Eye (tissue), 1 donor: Measurements from ENCODE around the gene SLC41A3.
"Not testable (repeated sequence)": the region's sequence is repeated elsewhere in the genome, so short reads cannot be mapped to it uniquely, and the experiment has no call there.

Experiments
- DNase-seq: peaks from one replicate; pipeline ENCODE4 v3.0.0-alpha.2; 2015

SLC41A3 gene

DNA sequence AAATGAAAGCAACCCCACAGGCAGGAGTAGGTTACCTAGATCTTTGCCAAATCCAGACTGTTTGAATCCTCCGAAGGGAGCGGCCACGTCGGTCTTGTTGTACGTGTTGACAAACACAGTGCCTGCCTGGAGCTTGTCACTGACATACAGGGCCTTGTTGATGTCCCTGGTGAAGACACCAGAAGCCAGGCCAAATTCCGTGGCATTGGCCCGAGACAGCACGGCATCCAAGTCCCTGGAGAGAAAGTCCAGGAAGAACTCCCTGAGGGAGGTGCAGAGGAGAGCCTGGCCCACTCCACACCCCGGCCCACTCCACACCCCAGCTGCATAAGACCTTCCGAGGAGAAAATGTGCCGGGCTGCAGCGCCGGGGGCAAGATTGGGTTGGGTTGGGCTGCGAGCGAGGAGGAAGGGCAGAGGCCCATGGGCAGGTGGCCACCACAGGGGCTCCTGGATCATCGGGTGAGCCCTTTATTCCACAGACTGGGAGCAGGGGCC is 21.8 kb upstream of the SLC41A3 start:
- DNase-seq, result no peak

DNA sequence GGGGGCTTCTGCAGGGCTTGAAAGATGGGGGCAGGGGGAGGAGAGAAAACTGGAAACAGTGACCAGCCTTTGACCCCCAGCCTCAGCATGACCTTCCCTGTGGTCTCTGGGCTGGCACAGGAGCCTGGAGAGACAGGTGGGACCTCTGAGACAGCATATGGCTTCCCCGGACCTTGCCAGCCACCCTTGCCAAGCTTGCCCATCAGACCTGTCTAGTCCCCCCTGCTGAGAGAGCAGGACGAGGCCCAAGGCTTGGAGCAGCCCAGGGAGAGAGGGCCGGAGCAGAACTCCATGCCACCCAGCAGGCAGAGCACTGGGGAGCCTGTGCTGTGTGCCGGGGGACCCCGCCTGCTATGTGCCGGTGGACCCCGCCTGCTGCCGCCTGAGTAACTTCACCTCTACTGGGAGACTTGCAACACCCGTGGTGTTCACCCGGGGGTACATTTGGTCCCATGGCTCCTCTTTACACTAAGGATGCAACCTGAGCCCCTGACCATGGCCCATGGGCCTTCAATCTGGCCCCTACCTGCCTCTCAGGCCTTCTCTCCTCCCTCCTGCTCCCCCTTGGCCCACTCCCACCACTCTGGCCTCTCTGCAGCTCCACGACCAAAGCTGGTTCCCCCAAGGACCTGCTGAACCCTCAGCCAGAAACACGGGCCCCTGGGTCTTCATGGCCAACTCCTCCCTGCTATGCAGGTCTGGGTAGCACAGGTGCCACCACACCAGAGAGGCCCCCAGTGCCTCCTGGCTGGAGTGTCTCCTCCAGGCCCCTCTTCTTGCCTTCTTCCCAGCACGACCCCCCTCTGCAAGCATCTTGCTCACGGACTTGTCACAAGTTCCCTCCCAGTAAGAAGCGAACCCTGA is 21.1 kb upstream of the SLC41A3 start:
- no peak for DNase-seq

DNA sequence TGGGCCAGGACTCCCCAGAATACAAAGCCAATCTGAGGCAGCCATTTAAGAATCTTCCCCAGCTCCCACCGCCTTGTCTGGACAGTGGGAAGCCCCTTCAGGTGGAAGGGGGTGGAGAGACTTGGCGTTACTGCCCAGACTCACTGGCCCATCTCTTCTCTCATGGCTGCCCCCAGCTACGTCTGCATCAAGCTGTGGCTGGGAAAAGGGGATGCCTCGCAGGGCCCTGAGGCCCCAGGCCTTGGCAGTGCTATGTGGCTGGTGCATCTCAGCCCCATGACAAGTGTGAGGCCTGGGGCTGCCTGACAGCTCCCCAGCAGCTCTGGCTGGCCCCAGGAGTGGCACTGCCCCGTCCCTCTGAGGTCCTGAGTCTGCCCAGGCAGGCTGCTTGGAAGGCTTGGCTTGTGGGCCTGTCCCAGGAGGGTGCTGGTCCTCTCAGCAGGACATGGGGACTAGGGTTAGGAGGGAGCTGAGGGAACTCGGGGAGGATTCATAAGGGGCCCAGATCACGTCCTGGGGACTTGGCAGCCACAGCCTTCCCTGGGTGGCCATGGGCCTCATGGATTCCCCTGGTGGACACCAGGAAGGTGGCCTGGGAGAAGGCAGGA is 20.2 kb upstream of the SLC41A3 start:
- no peak for DNase-seq

DNA sequence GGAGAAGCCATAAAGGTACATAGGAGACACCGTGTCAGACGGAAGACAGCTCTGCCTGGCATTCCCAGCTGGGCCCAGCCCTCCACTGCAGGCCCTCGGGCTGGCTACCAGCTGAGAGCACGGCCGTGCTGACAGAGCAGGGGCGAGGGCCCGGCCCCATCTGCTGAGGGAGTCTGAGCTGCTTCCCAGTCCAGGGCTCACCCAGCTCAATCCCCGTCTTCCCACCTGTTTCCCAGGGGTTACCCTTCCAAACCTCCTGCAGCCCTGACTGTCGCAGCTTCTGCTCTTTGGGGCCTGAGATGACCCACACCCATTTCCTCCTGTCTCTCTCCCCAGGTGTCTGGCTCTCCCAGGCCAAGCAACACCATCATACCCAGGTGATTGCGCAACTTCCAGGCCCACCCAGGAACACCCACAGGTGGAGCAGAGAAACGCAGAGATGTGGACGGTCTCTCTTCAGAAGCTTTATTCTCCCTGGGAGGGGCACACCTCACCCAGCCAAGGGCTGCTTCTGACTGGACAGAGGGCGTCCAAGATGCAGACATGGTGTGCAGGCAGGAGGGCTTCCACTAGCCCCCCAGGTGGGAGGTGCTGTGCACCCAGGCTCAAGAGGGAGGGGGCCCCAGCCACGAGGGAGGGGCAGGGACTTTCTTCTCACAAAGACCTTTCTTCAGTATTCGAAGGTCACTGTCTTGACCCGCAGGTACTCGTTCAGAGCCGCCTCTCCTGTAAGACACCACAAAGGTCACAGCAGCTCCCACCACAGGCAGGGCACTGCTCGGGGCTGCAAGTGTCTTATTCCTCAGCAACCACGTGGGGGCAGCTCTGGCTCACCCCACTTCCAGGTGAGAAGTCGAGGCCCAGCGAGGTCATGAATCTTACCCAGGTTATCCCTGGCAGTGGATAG is 19.4 kb upstream of the SLC41A3 start:
- no peak for DNase-seq

DNA sequence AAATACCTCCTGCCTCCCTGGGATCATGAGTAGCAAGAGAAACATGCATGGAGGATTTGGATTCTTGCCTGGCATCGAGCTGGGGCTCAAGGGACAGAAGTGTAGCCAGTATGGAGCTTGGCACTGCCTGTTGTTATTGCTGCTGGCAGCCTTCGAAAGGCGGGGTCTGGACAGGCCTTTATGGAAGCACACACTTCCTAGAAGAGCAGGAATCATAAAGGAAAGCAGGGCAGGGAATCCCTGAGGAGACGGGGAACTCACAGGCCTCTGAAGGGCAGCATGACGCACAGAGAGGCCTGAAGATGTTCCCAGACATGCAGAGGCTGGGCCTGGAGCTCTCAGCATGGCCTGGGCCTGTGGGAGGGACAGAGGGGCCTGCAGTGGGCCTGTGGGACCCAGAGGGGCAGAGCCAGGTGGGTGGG is 18.6 kb upstream of the SLC41A3 start:
- DNase-seq, result no peak

DNA sequence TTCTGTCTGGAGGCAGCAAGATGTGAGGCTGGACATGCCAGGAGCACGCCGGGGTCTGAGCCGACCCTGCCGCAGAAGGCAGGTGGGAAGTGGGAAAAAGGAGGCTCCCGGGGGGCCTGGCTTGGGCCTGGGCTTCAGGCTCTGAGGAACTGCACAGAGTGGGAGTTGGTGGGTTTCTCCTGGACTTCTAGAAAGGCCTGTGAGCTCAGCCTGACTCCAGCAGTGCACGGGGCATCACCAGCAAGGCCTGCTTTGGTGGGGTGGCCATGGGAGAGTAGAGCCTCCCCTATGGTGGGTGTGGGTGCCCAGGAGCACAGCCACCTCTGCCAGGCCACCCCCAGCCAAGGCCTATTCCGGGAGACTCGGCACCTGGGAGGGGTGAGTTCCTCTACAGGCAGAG is 18.1 kb upstream of the SLC41A3 start:
- DNase-seq, result no peak

DNA sequence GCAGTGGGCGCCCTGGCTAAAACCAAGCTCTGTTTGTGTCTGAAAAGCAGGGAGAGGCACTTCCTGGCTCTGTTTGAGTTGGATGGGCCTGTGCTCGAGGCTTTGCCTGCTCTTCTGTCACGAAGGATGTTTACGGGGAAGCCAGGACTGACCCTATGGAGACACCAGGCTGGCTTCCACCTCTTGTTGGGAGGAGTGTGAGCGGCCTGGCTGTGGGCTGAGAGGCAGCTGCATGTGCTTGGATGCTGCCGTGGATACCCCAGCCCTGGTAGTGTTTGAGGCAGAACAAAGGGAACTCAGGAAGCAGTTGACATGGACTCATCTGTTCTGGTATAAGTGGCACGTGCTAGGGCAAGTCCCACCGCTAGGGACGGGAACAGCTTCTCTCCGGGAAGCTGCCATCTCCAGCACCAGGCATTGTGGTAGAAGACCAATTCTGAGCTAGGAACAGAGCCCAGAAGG is 17.6 kb upstream of the SLC41A3 start:
- DNase-seq, result no peak

DNA sequence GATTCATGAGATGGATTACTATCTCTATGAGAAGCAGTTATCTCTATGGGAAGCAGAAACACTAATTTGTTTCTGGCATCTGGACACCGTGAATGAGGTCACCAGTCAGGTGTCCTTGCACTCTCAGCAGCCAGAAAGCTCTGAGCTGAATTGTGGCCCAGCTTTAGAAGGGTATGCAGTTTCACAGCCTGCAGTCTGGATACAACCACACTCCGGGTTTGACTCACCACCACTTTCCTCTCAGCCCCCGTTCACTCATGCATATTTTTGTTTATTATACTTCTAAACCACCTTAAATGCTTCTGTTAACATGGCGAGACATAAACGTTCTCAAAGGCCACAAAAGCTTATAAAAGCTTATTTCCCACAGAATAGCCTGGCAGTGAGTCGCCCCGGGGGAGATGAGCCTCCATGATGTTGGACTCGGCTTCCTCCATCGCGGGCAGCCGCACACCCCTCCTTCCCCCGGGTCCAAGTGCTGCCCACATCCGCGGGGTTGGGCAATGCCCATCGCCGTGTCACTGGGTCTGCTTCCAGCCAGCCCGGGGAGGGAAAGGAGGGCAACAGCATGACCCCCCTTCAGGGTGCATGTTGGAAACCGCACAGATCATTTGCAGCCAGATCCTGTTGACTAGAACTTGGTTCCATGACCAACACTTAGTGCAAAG is 16.8 kb upstream of the SLC41A3 start:
- DNase-seq, result peak; percentile 25

DNA sequence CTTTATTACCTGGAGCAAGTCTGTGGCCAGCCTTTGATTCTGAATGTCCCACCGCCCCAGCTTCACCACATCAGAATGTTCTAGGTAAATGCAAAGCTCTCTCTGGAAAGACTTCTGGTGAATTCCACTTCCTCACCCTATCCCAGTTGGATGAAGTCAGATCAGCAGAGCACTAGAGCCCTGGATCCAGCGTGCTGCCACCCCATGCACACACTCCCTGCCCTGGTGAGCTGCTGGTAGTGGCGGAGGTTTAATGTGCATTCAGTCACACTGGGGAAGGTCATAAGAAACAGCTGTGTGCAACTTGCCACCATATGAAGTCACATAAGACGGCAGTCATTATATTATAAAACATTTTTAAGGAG is 16.3 kb upstream of the SLC41A3 start:
- DNase-seq, result no peak

DNA sequence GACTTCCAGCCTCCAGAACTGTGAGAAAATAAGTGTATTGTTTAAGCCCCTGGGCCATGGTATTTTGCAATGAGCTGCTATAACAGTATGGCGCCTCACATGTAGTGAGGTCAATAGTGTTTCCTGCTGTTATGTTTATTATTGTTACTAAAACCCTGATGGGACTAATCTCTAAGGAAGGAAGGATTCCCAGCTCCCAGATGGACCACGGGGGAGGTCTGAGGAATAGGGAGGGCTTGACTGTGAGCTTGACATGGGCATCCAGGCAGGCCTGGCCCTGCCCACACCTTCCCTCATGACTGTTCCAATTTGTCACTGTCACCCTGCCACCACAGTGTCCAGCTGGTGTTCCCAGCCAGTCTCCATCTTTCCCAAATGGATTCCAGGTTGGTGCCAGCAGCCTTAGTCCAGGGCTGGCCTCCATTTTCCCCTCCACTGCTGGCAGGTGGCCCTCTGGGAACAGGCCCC is 14.5 kb upstream of the SLC41A3 start:
- DNase-seq, result no peak

DNA sequence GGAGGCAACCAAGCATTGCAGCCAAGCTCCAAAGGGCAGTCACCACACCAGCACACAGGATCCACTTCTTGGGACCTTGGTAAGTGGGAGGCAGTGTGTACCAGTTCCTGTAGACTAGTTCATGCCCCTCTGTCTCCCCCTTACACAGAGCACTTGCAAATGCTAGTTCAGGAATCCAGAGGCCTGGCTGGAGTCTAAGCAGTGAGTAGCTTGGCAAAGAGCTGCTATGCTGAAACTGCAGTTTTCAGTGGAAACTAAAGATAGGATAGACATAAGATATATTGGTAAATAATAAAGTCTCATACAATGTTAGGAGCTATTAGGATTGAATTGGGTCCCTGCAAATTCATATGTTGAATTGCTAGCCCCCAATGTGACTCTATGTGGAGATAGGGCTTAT is 13.9 kb upstream of the SLC41A3 start:
- no peak for DNase-seq

DNA sequence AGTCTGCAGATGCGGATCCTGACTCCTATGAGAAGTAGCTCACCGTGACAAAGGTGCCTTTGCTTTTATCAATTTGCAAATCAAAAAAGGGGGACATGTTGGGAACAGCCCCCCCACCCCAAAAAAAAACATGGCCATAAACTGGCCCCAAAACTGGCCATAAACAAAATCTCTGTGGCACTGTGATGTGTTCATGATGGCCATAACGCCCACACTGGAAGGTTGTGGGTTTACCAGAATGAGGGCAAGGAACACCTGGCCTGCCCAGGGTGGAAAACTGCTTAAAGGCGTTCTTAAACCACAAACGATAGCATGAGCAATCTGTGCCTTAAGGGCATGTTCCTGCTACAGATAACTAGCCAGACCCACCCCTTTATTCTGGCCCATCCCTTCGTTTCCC is 12.3 kb upstream of the SLC41A3 start:
- DNase-seq, result not testable (repeated sequence)

DNA sequence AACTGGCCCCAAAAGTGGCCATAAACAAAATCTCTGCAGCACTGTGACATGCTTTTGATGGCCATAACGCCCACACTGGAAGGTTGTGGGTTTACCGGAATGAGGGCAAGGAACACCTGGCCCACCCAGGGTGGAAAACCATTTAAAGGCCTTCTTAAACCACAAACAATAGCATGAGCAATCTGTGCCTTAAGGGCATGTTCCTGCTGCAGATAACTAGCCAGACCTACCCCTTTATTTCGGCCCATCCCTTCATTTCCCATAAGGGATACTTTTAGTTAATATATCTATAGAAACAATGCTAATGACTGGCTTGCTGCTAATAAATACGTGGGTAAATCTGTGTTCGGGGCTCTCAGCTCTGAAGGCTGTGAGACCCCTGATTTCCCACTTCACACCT is 8.2 kb upstream of the SLC41A3 start:
- not testable (repeated sequence) for DNase-seq

DNA sequence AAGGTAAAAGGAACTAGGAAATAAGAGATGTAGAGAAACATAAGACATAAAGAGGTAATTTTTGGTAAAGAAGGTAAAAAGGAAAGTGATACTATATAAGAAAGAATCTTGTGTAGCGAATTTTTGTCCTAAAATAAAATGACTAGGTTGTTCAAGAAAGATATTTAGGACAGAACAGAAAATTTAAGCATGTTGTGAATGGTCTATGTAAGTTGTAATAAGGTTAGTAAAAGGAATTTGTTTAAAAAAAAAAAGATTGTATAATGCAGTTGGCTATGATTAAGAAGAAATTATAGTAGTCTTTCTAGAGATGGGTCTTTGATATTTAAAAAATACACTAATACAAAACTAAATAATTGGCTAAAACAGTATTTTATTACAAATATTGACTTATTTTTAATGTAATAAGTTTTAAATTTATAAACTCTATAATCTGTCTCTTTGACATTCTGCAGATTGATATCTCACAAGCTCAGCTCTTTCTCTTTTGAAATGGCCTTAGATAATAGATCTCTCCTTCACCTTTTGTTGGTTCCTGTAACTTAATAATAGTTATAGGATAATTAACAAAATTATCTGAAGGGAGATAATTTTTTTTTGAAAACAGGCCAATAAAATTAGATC is 3.7 kb upstream of the SLC41A3 start:
- DNase-seq, result no peak

DNA sequence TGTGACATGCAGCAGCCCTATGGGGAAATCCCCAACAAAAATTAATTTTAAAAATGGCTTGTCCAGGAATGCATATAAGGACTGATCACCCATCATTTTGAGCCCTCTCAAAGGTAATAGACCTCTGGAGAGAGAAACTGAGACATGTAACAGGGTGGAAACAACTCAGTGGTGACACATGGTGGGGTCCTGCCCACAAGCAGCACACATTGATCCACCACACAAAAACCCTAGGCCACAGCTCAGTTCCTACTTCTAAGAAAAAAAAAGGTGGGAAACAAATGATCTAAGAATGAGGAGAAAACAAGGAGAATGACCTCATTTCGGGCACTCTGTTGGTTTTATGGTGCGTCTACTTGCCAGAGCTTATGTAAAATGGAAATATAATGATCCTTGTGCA is 1.9 kb upstream of the SLC41A3 start:
- no peak for DNase-seq

DNA sequence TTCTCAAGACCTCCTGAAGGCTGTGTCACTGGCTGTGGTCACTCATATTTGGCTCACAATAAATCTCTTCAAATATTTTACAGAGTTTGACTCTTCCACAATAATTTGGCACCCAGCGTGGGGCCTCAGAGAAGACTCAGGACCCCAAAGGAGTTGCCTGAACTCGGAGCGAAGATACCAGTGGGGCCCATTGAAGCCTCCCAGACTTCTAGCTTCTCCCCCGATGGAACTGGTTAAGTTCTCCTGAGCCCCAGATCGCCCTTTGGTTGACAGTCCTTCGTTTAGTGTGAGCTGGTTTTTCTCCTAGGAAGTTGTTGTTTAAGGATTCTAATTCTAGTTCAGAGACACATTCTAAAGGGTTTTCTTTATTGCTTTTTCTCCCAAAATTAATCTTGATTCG is 1.4 kb upstream of the SLC41A3 start:
- DNase-seq, result no peak

DNA sequence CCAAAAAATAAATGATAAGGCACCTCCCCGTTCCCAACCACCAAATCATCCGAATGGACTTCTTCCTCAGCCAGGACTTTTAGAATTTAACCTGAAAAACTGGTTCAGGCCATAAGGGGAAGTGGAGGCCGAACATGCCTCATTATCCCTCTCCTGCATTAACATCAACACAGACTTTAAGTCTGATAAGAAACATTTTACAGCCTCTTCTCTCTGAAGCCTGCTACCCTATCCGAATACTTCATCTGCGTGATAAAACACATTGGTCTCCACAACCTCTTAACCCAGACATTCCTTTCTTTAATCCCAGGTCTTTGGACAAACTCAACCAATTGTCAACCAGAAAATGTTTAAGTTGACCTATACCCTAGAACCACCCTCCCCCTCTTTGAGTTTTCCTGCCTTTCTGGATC is 850 bp upstream of the SLC41A3 start:
- peak; percentile 10 for DNase-seq

DNA sequence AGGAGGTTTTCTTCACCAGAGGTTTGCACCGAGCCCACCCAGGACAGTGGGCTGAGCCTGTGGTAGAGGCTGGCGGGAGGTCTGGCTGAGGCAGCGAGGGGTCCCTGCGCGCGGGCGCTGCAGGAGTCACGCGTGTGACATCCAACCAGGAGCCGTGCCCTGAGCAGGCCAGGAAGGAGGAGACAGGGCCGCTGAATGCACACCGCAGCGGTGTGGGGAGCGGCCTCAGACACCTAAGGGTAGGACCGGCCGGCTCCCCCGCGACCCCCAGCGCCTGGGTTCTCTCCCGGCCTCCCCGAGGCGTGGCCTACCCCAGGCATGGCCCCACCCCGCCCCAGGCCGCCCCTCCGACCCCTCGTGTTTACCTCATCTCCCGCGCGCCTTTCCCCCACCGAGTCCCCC is 412 bp downstream of the SLC41A3 start:
- DNase-seq, result peak; percentile 77

DNA sequence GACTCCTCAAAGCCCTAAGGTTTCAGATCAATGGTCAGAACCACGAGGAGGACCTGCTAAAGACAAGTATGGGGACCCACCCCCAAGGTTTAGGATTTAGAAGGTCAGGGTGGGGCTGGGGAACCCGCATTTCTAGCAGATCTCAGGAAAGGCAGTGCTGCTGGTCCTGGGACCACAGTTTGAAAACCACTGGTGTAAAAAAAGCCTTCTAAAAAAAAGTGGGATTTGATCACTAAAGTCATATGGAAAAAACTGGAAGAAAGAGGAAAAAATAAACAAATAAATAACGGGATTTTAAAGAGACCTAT is 832 bp downstream of the SLC41A3 start:
- DNase-seq, result no peak

DNA sequence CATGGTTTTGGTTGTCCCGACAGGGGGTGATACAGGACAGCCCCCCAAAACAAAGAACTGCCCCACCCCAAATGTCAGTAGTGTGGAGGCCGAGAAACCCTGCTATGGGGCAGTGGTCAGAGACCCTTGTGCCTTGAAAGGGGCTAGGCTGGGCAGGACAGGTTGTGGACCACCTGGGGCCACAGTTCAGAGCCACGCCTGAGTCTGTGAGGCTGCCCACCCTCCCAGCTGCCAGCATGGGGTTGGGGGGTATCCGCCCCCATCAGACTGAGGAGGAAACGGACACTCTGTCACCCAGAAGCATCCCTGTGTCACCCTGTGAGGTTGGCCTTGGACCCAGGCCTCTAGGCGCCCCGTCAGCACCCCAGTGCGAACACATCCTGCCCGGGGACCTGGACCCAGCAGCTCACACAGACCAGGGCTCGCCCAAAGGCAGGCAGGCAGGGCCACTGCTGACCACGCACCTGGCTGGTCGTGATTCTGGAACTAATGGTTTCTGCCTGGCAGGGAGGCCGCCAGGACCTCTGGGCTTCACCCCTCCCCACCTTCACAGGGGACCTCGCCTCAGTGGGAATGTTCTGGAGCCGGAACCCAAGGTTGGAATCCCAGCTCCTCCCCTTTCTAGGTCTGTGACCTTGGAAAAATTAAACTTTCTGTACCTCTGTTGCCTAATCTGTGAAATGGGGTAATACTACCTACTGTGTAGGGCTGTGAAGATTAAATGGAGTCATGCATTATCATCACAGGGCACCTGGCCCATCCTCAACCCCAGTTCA is 1.4 kb downstream of the SLC41A3 start:
- no peak for DNase-seq

DNA sequence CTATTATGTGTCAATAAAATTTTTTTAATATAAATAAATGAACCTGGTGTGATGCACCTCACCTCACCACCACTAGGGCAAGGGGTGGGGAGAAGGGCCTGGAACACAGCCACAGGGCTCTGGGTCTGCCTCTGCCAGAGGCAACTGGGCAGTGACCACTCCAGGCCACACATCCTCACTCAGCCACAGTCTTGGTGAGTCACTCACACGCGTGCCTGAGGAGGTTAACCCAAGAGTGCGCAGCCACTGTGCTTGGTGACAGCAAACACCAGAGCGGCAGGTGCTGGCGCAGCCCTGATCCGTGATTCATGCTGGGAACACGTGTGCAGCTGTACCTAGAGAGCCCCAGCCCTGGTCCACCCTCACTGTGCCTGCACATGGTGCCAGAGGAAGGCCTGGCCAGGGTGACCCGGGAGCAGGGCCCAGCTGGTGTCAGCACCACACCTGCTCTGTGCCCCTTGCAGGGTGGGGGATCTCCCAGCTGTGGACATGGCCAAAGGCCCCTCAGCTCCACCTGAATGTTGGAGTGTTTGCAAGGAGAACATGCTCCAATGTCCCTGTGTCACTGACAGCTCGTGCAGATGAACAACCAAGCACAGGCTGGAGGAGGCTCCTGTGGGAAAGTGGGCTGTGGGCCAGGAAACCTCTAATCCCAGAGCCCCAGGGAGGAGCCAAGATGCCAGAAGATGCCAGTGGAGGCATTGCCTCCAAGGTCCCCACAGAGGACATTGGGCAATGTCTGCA is 2.1 kb downstream of the SLC41A3 start:
- no peak for DNase-seq
